PFSK-1 (cell line): ENCODE results near the gene KCNN2.

Source experiments
- FOXP2 ChIP-seq: optimal IDR thresholded peaks from 2 replicates; pipeline ENCODE3; 2011; ENCODE audit warnings: borderline replicate concordance, control low read depth, inconsistent platforms; ENCODE audit not compliant: insufficient read depth; ENCODE audit errors: extremely low read length, extremely low read depth
- POLR2AphosphoS5 ChIP-seq: IDR thresholded peaks from 2 replicates; pipeline ENCODE4 v1.6.1; 2012; ENCODE audit warnings: low read depth, mild to moderate bottlenecking, control low read depth, low read length, moderate library complexity
- SIN3A ChIP-seq: IDR thresholded peaks from 2 replicates; pipeline ENCODE4 v1.6.1; 2012; ENCODE audit warnings: mild to moderate bottlenecking, low read length, moderate library complexity, borderline replicate concordance; ENCODE audit not compliant: insufficient read depth
- TAF1 ChIP-seq: IDR thresholded peaks from 2 replicates; pipeline ENCODE4 v1.6.1; 2012; ENCODE audit warnings: low read length, control low read depth, borderline replicate concordance; ENCODE audit not compliant: insufficient read depth
- TF ChIP-seq, protein P1 (sequence below), 2 experiments: IDR thresholded peaks; 2 replicates each; pipeline versions ENCODE4 v1.6.1 to v1.8.0; 2011 to 2012; ENCODE audit warnings: low read depth in 2 of 2, low read length in 2 of 2, control low read depth in 1 of 2, inconsistent platforms in 1 of 2, mild to moderate bottlenecking in 1 of 2, moderate library complexity in 1 of 2; ENCODE audit not compliant: insufficient read depth in 1 of 2

DNA sequence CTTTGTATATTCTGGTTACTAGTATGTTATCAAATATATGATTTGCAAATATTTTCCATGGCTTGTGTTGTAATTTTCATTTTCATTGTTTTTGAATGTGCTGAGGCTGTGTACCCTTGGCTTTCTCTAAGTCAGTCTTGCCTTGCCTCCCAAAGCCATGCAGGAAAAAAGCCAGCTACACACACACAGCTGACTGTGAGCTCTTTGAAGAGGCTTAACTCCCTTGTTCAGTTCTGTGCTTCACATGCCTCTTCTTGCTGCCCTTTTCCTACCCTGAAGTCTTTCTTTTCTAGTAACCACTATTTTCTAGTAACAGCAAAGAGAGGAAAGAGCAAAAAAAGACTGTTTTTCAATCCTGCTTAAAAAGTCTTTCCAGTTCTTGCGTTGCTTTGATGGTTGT is 53.9 kb downstream of the KCNN2 start:
- TF ChIP-seq TAF1 (no peak), POLR2AphosphoS5 (no peak), SIN3A (no peak), FOXP2 (no peak)
- TF ChIP-seq, protein P1, sequence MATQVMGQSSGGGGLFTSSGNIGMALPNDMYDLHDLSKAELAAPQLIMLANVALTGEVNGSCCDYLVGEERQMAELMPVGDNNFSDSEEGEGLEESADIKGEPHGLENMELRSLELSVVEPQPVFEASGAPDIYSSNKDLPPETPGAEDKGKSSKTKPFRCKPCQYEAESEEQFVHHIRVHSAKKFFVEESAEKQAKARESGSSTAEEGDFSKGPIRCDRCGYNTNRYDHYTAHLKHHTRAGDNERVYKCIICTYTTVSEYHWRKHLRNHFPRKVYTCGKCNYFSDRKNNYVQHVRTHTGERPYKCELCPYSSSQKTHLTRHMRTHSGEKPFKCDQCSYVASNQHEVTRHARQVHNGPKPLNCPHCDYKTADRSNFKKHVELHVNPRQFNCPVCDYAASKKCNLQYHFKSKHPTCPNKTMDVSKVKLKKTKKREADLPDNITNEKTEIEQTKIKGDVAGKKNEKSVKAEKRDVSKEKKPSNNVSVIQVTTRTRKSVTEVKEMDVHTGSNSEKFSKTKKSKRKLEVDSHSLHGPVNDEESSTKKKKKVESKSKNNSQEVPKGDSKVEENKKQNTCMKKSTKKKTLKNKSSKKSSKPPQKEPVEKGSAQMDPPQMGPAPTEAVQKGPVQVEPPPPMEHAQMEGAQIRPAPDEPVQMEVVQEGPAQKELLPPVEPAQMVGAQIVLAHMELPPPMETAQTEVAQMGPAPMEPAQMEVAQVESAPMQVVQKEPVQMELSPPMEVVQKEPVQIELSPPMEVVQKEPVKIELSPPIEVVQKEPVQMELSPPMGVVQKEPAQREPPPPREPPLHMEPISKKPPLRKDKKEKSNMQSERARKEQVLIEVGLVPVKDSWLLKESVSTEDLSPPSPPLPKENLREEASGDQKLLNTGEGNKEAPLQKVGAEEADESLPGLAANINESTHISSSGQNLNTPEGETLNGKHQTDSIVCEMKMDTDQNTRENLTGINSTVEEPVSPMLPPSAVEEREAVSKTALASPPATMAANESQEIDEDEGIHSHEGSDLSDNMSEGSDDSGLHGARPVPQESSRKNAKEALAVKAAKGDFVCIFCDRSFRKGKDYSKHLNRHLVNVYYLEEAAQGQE (IDR thresholded peaks at IDR 0.05; ENCODE audit: insufficient read depth in 1 of 2, low read depth in 2 of 2, low read length in 2 of 2): no peak
